ENCODE measurements around the gene KLHL15.

Gene KLHL15

GRCh38 chrX:23945206-23945605 lies 81.8 kb downstream of the KLHL15 start:
- TF ChIP-seq EZH2phosphoT487 (IDR thresholded peaks at IDR 0.05; ENCODE audit: borderline replicate concordance), result no peak
- no peak for TF ChIP-seq CTCF (conservative IDR thresholded peaks at IDR 0.05; ENCODE audit: low read length)
- Histone ChIP-seq H3K79me2 (ENCODE audit: insufficient read depth, low read length) (no peaks in the 10 kb centered on the region), H3K9ac (ENCODE audit: low read depth, low read length, poor library complexity, severe bottlenecking) (no peak overlapping the region), H3F3A (ENCODE audit: low read depth) (no peaks in the 10 kb centered on the region), H3K4me3 (ENCODE audit: low read length, poor library complexity, severe bottlenecking) (no peak overlapping the region), H2AFZ (ENCODE audit: low read length) (no peak overlapping the region), H3K4me2 (ENCODE audit: low read depth, low read length, poor library complexity, severe bottlenecking) (no peak overlapping the region), H3K9me2 (replicated peaks; ENCODE audit: low read depth, low read length) (no peaks in the 10 kb centered on the region), H4K20me1 (ENCODE audit: insufficient read depth, low read length, poor library complexity, severe bottlenecking) (no peaks in the 10 kb centered on the region), H3K4me1 (ENCODE audit: insufficient read depth, low read length, poor library complexity, severe bottlenecking) (no peaks in the 10 kb centered on the region), H3K36me3 (ENCODE audit: insufficient read depth, low read length) (no peaks in the 10 kb centered on the region), H3K9me3 (ENCODE audit: insufficient read depth, low read depth, low read length) (no peaks in the 10 kb centered on the region), H3K27me3 (ENCODE audit: insufficient read depth, low read length, poor library complexity, severe bottlenecking) (no peaks in the 10 kb centered on the region)

- Histone ChIP-seq H3K9ac (ENCODE audit: low read depth, low read length, poor library complexity, severe bottlenecking) (no peak overlapping the region), H4K20me1 (ENCODE audit: insufficient read depth, low read length, poor library complexity, severe bottlenecking) (no peaks in the 10 kb centered on the region), H3K27me3 (ENCODE audit: insufficient read depth, low read length, poor library complexity, severe bottlenecking) (no peaks in the 10 kb centered on the region), H3K36me3 (ENCODE audit: insufficient read depth, low read length) (no peaks in the 10 kb centered on the region), H3K4me2 (ENCODE audit: low read depth, low read length, poor library complexity, severe bottlenecking) (no peak overlapping the region), H2AFZ (ENCODE audit: low read length) (no peak overlapping the region), H3F3A (ENCODE audit: low read depth) (no peaks in the 10 kb centered on the region), H3K9me3 (ENCODE audit: insufficient read depth, low read depth, low read length) (no peaks in the 10 kb centered on the region), H3K4me3 (ENCODE audit: low read length, poor library complexity, severe bottlenecking) (no peak overlapping the region), H3K9me2 (replicated peaks; ENCODE audit: low read depth, low read length) (no peaks in the 10 kb centered on the region), H3K79me2 (ENCODE audit: insufficient read depth, low read length) (no peaks in the 10 kb centered on the region), H3K4me1 (ENCODE audit: insufficient read depth, low read length, poor library complexity, severe bottlenecking) (no peaks in the 10 kb centered on the region)
- TF ChIP-seq CTCF (conservative IDR thresholded peaks at IDR 0.05; ENCODE audit: low read length) (no peak), EZH2phosphoT487 (IDR thresholded peaks at IDR 0.05; ENCODE audit: borderline replicate concordance) (no peak)
These were observed 82.8 kb downstream of the KLHL15 start for GRCh38 chrX:23944234-23944633.

GRCh38 chrX:23939203-23939602 lies 87.8 kb downstream of the KLHL15 start:
- Histone ChIP-seq H3K9me2 (replicated peaks; ENCODE audit: low read depth, low read length) (no peaks in the 10 kb centered on the region), H3K9ac (ENCODE audit: low read depth, low read length, poor library complexity, severe bottlenecking) (no peak overlapping the region), H3K79me2 (ENCODE audit: insufficient read depth, low read length) (no peaks in the 10 kb centered on the region), H3K4me3 (ENCODE audit: low read length, poor library complexity, severe bottlenecking) (no peak overlapping the region), H3F3A (ENCODE audit: low read depth) (no peaks in the 10 kb centered on the region), H3K27me3 (ENCODE audit: insufficient read depth, low read length, poor library complexity, severe bottlenecking) (no peaks in the 10 kb centered on the region), H3K4me1 (ENCODE audit: insufficient read depth, low read length, poor library complexity, severe bottlenecking) (no peaks in the 10 kb centered on the region), H3K4me2 (ENCODE audit: low read depth, low read length, poor library complexity, severe bottlenecking) (no peak overlapping the region), H3K9me3 (ENCODE audit: insufficient read depth, low read depth, low read length) (no peaks in the 10 kb centered on the region), H4K20me1 (ENCODE audit: insufficient read depth, low read length, poor library complexity, severe bottlenecking) (no peaks in the 10 kb centered on the region), H2AFZ (ENCODE audit: low read length) (no peak overlapping the region), H3K36me3 (ENCODE audit: insufficient read depth, low read length) (no peaks in the 10 kb centered on the region)
- TF ChIP-seq CTCF (conservative IDR thresholded peaks at IDR 0.05; ENCODE audit: low read length), result no peak
- no peak for TF ChIP-seq EZH2phosphoT487 (IDR thresholded peaks at IDR 0.05; ENCODE audit: borderline replicate concordance)

All from Loucy (cell line).